ENCODE measurements around the gene CCDC33. TPM values are rescaled to one million over a fixed set of nuclear protein-coding genes. Genes with fewer than 3 reads are reported as not detected.

CCDC33 gene
- total RNA-seq, 2 donors from 2014 or later = not detected

DNA sequence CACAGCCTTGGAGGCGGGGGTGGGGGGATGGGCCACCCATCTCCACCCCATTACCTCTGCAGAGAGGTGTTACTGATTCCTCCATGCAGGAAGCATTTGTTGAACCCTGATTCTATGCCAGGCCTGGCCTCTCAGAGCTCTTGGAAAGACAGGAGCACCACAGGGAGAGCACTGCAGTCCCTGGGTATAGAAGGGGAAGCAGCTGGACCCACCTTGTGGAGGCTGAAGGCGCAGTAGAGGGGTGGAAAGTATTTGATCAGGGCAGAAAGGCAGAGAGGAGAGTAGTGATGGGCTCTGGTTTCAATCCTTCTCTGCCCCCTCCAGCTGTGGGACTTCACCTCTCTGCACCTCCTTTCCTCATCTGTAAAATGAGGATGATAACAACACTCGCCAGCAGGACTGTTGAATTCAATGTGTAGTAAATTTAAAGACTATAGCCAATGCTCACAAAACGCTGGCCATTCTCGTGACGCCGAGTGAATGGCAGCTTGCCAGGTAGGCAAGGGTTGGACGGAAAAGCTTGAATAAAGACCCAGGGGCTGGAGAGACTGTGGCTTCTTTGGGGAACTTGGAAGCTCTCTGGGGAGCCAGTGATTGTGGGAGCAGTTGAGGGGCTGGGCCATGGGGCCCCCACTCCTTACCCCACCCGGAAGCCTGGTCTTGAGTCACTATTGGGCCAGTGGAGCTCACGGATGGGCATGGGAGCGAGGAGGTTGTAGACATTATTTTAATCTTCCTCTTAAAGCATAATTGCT is 8.0 kb upstream of the CCDC33 start:
- no peak for DNase-seq
- Mint-ChIP-seq H3K27me3 (ENCODE audit: low read depth) (peaks cover 23% of the 10 kb centered on the region), H3K4me1 (ENCODE audit: low read depth) (no peaks in the 10 kb centered on the region), H3K27ac (no peak overlapping the region), H3K9me3 (no peaks in the 10 kb centered on the region), H3K4me3 (no peak overlapping the region), H3K36me3 (ENCODE audit: insufficient read depth in 2 of 2) (no peaks in the 10 kb centered on the region)
- no peak for ATAC-seq (replicated peaks in 1 of 2)

DNA sequence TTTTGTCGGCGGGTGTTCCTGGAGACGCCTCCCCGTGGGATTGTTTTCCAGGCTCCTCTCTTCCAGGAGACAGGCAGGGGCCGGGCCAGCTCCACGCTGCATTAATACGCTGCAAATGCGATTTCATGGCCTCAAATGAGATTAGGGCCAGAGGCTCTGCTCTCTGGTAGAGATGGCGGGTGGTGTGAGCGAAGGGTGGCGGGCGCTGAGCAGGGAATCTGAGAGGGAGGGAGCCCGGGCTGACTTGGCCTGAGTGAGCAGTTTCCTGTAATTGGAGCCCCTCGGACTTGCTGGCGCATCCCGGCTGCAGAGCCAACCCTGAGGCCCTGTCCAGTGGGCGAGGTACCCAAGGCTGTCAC is 7.4 kb upstream of the CCDC33 start:
- Mint-ChIP-seq H3K4me3 (no peak overlapping the region), H3K4me1 (ENCODE audit: low read depth) (no peaks in the 10 kb centered on the region), H3K9me3 (no peaks in the 10 kb centered on the region), H3K27me3 (ENCODE audit: low read depth) (peaks cover 18% of the 10 kb centered on the region), H3K36me3 (ENCODE audit: insufficient read depth in 2 of 2) (no peaks in the 10 kb centered on the region), H3K27ac (no peak overlapping the region)
- DNase-seq (no peak), ATAC-seq (replicated peaks in 1 of 2) (no peak)

DNA sequence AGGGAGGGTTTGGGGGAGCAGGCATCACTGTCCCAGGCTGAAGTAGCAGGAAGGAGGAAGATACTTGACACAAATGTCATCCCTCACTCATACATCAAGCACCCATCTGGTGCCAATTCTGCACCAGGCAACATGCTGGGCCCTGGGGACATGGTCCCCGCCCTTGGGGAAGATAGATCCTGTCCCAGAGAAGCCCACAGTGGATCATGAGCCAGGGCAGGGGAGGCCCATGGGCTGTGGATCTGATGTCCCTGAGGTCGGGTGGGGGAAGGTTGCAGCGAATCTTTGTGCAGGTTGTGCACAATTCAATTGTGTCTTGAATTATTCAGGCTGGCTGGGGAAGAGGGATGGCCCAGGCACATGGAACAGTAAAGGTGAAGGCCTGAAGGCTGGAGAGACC is 6.4 kb upstream of the CCDC33 start:
- Mint-ChIP-seq H3K9me3 (no peaks in the 10 kb centered on the region), H3K36me3 (ENCODE audit: insufficient read depth in 2 of 2) (no peaks in the 10 kb centered on the region), H3K4me1 (ENCODE audit: low read depth) (no peaks in the 10 kb centered on the region), H3K27me3 (ENCODE audit: low read depth) (peaks cover 8% of the 10 kb centered on the region), H3K27ac (no peak overlapping the region), H3K4me3 (no peak overlapping the region)
- ATAC-seq (replicated peaks in 1 of 2) (no peak), DNase-seq (no peak)

DNA sequence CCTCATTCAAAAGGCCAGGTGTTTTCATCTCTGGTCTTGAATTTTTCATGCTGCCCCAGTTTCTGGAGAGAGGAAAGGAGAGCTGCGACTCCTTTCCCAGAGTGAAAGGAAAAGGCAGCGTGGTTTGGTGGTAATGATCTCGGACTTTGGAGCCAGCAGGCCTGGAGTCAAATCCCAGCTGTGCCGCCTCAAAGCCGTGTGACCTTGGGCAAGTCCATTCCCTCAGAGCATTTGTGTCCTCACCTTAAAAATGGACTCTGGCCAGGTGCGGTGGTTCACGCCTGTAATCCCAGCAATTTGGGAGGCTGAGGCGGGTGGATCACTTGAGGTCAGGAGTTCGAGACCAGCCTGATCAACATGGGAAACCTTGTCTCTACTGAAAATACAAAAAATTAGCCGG is 4.7 kb upstream of the CCDC33 start:
- H3K4me3 Mint-ChIP-seq = no peak overlapping the region
- H3K27ac Mint-ChIP-seq = no peak overlapping the region
- H3K36me3 Mint-ChIP-seq (ENCODE audit: insufficient read depth in 2 of 2) = no peaks in the 10 kb centered on the region
- no peaks in the 10 kb centered on the region for H3K9me3 Mint-ChIP-seq
- ATAC-seq (replicated peaks in 1 of 2) (no peak), DNase-seq (no peak)
- peaks cover 7% of the 10 kb centered on the region for H3K27me3 Mint-ChIP-seq (ENCODE audit: low read depth)
- no peaks in the 10 kb centered on the region for H3K4me1 Mint-ChIP-seq (ENCODE audit: low read depth)

DNA sequence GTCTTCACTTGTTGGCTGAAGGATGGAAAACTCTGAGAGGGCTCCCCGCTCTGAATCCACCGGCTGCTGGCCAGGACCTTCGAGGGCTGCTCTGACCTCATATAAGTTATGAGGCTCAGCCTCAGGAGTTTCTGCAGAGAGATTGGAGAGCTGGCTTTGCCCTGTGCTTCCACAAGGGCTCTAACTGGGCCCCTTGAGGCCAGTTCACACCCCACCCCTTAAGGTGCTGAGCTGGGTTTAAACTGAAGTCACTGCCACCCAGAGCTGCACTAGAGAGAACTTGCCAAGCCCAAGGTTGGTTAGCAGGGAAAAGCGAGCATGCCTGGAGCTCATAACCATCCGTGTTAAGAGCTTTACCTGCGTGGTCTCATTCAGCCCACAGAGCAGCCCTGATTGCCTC is 2.8 kb upstream of the CCDC33 start:
- ATAC-seq (replicated peaks in 1 of 2) = no peak
- H3K9me3 Mint-ChIP-seq = no peaks in the 10 kb centered on the region
- no peaks in the 10 kb centered on the region for H3K4me1 Mint-ChIP-seq (ENCODE audit: low read depth)
- H3K36me3 Mint-ChIP-seq (ENCODE audit: insufficient read depth in 2 of 2) = no peaks in the 10 kb centered on the region
- no peaks in the 10 kb centered on the region for H3K27me3 Mint-ChIP-seq (ENCODE audit: low read depth)
- H3K27ac Mint-ChIP-seq = no peak overlapping the region
- no peak overlapping the region for H3K4me3 Mint-ChIP-seq
- no peak for DNase-seq

DNA sequence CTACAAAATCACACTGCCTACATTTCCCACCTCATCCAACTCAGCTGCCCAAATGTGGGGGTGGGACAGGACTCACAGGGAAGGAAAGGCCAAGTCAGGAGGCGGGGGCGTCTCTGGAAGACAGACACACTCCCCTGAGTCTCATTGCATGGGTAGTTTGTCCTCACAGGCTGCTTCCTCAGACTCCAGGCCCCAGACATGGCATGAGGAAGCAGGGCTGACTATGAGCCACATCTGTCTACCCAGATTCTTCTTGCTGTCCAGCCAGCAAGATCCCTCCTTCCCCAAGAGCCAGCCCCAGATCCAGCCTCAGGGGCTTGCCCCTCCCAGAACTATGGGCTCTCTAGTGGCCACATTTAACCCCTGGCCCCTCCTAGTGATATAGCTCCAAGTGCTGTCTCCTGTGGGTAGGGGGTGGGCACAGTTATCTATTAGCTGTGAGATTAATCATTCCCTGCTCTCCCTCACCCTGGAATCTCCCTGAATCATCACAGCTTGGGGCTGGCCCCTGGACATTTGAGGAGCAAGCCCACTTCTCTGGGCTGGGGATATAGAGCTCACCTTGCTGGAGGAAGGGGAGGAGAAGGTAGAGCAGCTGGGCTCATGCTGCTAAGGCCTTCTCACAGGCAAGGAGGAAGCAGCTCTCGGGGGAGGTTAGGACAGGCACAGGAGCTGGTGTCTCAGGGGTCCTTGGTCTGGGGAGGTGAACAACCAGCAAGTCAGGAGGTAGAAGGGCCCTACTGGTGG is 2.1 kb upstream of the CCDC33 start:
- no peak for DNase-seq
- Mint-ChIP-seq H3K27ac (no peak overlapping the region), H3K4me3 (no peak overlapping the region), H3K36me3 (ENCODE audit: insufficient read depth in 2 of 2) (no peaks in the 10 kb centered on the region), H3K9me3 (no peaks in the 10 kb centered on the region), H3K4me1 (ENCODE audit: low read depth) (no peaks in the 10 kb centered on the region), H3K27me3 (ENCODE audit: low read depth) (no peaks in the 10 kb centered on the region)
- no peak for ATAC-seq (replicated peaks in 1 of 2)

DNA sequence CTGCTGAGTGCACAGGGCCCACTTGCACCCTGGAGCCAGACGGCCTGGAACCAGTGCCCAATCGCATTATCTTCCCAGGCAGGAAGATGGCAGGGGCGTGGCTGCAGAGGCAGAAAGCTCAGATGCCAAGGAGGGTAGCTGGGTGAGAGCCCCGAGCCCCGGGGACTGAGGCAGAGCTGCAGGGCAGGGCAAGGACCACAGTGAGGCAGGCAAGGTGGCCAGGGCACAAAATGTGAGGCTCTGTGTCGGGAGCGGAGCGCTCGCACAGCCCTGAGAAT is 1.6 kb upstream of the CCDC33 start:
- ATAC-seq (replicated peaks in 1 of 2) (no peak), DNase-seq (no peak)
- no peak overlapping the region for H3K4me3 Mint-ChIP-seq
- H3K36me3 Mint-ChIP-seq (ENCODE audit: insufficient read depth in 2 of 2) = no peaks in the 10 kb centered on the region
- no peaks in the 10 kb centered on the region for H3K4me1 Mint-ChIP-seq (ENCODE audit: low read depth)
- no peaks in the 10 kb centered on the region for H3K27me3 Mint-ChIP-seq (ENCODE audit: low read depth)
- H3K9me3 Mint-ChIP-seq = no peaks in the 10 kb centered on the region
- H3K27ac Mint-ChIP-seq = no peak overlapping the region

DNA sequence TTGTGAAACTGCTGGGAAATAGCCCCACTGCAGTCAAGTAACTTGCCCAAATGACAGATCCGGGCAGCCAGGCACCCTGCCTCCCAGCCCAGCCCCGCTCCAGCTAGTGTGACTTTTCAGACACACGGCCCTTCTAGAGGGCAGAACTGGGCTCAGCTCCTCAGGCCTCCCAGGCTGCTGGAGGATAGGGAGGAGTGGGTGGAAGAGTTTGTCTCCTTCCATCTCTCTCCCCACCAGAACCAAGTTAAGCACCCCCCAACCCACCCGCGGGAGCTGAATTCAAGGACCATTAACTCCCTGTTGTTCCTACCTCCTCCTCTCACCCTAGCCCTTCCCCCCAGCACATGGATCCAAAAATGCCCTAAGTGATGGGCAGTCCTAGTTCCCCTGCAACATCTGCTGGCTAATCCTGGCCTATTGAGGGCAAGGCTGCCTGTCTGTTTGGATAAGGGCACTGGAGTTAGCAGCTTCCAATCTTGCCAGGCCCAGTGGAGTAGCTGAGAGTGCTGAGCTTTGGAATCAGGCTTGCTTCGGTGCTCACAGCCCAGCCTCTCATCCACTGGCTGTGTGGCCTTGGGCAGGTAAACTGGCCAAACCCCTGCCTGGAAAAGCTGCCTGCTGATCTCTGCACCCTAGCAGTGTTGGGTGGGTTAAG is 3.1 kb downstream of the CCDC33 start:
- peaks cover 22% of the 10 kb centered on the region for H3K27me3 Mint-ChIP-seq (ENCODE audit: low read depth)
- H3K27ac Mint-ChIP-seq = no peak overlapping the region
- DNase-seq (no peak), ATAC-seq (replicated peaks in 1 of 2) (no peak)
- H3K4me1 Mint-ChIP-seq (ENCODE audit: low read depth) = no peaks in the 10 kb centered on the region
- no peaks in the 10 kb centered on the region for H3K36me3 Mint-ChIP-seq (ENCODE audit: insufficient read depth in 2 of 2)
- H3K9me3 Mint-ChIP-seq = no peaks in the 10 kb centered on the region
- H3K4me3 Mint-ChIP-seq = no peak overlapping the region

DNA sequence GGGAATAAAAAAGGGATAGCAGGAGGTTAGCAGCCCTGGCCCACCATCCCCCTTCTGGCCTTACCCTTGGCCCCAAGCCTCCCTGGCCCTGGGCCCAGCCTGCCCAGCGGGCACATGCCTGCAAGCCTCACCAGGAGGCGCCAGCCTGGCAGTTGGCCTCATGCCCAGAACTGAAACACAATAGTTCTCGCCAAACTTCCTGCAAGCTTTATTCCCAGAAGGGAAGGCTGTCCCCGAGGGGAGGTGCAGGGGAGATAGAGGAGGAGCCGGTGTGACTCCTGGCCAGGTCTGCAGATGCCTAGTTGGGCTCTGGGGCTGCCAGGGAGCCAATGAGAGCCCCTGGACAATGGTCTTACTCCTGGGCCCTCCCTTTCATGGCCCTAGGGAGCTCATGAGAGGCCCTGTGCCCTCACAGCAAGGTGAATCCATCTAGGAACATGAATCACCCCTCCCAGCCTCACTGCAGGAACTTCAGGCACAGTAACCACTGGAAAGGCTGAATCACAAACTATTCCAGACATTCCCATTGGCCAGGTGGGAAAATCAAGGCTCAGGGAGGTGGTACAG is 4.0 kb downstream of the CCDC33 start:
- Mint-ChIP-seq H3K36me3 (ENCODE audit: insufficient read depth in 2 of 2) (no peaks in the 10 kb centered on the region), H3K9me3 (no peaks in the 10 kb centered on the region), H3K27ac (no peak overlapping the region), H3K4me3 (no peak overlapping the region), H3K27me3 (ENCODE audit: low read depth) (peaks cover 30% of the 10 kb centered on the region), H3K4me1 (ENCODE audit: low read depth) (peaks cover 7% of the 10 kb centered on the region)
- ATAC-seq (replicated peaks in 1 of 2) (no peak), DNase-seq (no peak)

DNA sequence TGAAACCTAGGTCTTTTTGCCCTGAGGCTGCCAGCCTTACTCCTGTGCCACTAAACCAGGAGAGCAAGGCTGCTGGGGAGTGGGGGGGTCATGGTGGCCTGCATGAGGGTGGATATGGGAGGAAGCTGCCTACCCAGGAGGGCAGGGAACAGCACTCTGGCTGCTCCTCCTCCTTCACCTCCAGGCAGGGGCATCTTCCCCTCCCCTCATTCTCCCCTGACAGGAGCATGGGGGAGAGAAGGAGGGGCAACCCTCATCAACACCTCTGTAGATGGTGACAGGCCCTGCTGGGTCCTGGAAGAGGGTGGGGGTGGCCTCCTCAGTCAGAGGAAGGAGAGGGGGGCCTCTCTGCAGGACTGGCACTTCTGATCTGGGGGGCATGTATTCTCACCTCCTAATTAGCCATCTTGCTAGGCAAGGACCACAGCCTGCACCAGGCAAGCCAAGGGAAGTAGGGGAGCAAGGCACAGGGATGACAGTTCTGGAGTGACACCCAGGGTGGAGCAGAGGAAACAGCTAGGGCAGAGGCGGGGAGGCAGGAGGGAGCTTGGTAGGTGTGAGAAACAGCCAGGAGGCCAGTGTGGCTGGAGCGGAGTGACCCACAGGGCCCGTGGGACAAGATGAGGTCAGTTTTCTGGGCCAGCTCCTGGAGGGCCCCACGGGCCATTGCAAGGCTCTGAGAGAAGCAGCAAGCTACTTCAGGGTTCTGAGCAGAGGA is 4.9 kb downstream of the CCDC33 start:
- H3K9me3 Mint-ChIP-seq = no peaks in the 10 kb centered on the region
- H3K27ac Mint-ChIP-seq = no peak overlapping the region
- no peaks in the 10 kb centered on the region for H3K36me3 Mint-ChIP-seq (ENCODE audit: insufficient read depth in 2 of 2)
- peaks cover 9% of the 10 kb centered on the region for H3K4me1 Mint-ChIP-seq (ENCODE audit: low read depth)
- ATAC-seq (replicated peaks in 1 of 2) (no peak), DNase-seq (no peak)
- no peak overlapping the region for H3K4me3 Mint-ChIP-seq
- peaks cover 36% of the 10 kb centered on the region for H3K27me3 Mint-ChIP-seq (ENCODE audit: low read depth)

DNA sequence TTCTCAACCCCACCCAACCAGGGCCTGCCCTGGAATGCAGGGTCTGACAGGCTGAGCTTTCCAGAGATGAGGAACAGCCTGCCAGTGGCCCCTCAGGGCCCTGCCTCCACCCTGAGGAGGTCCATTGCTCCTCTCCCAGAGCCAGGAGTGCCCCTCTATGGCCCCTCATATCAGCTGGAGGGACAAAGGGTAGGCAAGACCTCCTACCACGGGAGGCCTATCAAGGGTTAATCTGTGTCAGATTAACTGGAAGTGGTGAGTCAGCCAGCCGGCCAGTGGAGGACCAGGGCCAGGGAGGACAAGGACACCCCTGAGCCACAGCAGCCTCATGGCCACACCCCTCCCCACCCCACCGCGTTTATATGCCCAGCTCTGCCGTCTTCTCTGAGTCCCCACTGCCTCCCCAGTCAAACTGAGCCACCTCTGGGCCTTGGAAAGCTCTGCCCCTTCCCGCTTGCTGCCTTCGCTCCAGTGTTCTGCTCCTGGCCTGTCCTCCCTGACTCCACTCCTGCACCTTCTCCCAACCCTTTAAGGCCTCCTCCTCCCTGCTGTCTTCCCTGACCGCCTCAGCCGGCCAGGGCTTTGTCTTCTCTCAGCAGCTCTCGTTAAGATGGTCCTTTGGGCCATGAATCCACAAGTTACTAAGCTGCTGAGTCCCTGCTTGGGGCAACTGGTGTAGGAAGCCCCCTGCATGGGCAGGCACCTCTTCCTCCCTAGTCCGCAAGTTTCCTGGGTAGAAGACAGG is 6.5 kb downstream of the CCDC33 start:
- DNase-seq = no peak
- peaks cover 39% of the 10 kb centered on the region for H3K27me3 Mint-ChIP-seq (ENCODE audit: low read depth)
- H3K36me3 Mint-ChIP-seq (ENCODE audit: insufficient read depth in 2 of 2) = no peaks in the 10 kb centered on the region
- H3K9me3 Mint-ChIP-seq = no peaks in the 10 kb centered on the region
- H3K4me1 Mint-ChIP-seq (ENCODE audit: low read depth) = peaks cover 9% of the 10 kb centered on the region
- H3K27ac Mint-ChIP-seq = no peak overlapping the region
- no peak overlapping the region for H3K4me3 Mint-ChIP-seq
- no peak for ATAC-seq (replicated peaks in 1 of 2)

DNA sequence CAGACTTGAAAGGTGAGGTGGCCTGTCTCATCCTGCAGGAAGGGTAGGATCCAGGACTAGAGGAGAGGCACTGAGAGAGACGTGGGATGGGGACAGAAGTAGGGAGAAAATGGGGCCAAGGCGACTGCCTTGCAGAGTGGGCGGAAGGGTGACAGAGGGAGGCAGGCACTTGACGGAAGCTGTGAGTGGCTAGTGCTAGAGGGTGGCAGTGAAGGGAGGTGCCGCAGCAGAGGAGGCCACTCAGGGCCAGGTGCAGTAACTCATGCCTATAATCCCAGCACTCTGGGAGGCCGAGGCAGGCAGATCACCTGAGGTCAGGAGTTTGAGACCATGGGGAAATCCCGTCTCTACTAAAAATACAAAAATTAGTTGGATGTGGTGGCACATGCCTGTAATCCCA is 7.3 kb downstream of the CCDC33 start:
- Mint-ChIP-seq H3K27ac (no peak overlapping the region), H3K36me3 (ENCODE audit: insufficient read depth in 2 of 2) (no peaks in the 10 kb centered on the region), H3K4me3 (no peak overlapping the region), H3K9me3 (no peaks in the 10 kb centered on the region), H3K27me3 (ENCODE audit: low read depth) (peaks cover 39% of the 10 kb centered on the region), H3K4me1 (ENCODE audit: low read depth) (peaks cover 9% of the 10 kb centered on the region)
- ATAC-seq (replicated peaks in 1 of 2) (no peak), DNase-seq (no peak)
